Measurements from ENCODE around the gene PCDHGB3.
"Not testable (repeated sequence)": the region's sequence is repeated elsewhere in the genome, so short reads cannot be mapped to it uniquely, and the experiment has no call there.

The PCDHGB3 gene

GRCh38 chr5:141398608-141399007 is 28.6 kb downstream of the PCDHGB3 start:
- Mint-ChIP-seq H3K27ac (no peak overlapping the region), H3K9me3 (peaks cover 15% of the 10 kb centered on the region), H3K27me3 (peaks cover 52% of the 10 kb centered on the region), H3K4me1 (no peaks in the 10 kb centered on the region), H3K4me3 (no peak overlapping the region), H3K36me3 (peaks cover 17% of the 10 kb centered on the region)

GRCh38 chr5:141399555-141400258 is 29.7 kb downstream of the PCDHGB3 start:
- no peaks in the 10 kb centered on the region for H3K4me1 Mint-ChIP-seq
- H3K36me3 Mint-ChIP-seq = peaks cover 16% of the 10 kb centered on the region
- H3K9me3 Mint-ChIP-seq = peaks cover 11% of the 10 kb centered on the region
- peak overlapping the region; percentile 86 for H3K27ac Mint-ChIP-seq
- peaks cover 52% of the 10 kb centered on the region for H3K27me3 Mint-ChIP-seq
- peak overlapping the region; percentile 57 for H3K4me3 Mint-ChIP-seq

- Mint-ChIP-seq H3K4me3 (peak within 1 kb of the TSS; percentile 70), H3K27ac (no peak within 1 kb of the TSS), H3K4me1 (no peaks in the 10 kb centered on the region), H3K27me3 (peaks cover 56% of the 10 kb centered on the region), H3K36me3 (peaks cover 16% of the 10 kb centered on the region), H3K9me3 (peaks cover 11% of the 10 kb centered on the region)
These were observed 32.7 kb downstream of the PCDHGB3 start, which contains the start of gene PCDHGA9 for GRCh38 chr5:141402553-141403243. TSS of gene PCDHGA9 (plus strand) at chr5:141402778. CDS start at chr5:141402953, 175 bp downstream.

GRCh38 chr5:141403387-141403786 is 33.3 kb downstream of the PCDHGB3 start:
- Mint-ChIP-seq H3K27ac (no peak overlapping the region), H3K9me3 (peaks cover 16% of the 10 kb centered on the region), H3K36me3 (peaks cover 19% of the 10 kb centered on the region), H3K4me1 (no peaks in the 10 kb centered on the region), H3K27me3 (peaks cover 59% of the 10 kb centered on the region), H3K4me3 (no peak overlapping the region)

GRCh38 chr5:141407790-141408505 is 37.9 kb downstream of the PCDHGB3 start, which contains the start of gene PCDHGB6:
TSS of gene PCDHGB6 (plus strand) at chr5:141408021. CDS start at chr5:141408203, 182 bp downstream.
- peaks cover 20% of the 10 kb centered on the region for H3K36me3 Mint-ChIP-seq
- H3K4me3 Mint-ChIP-seq = peak within 1 kb of the TSS; percentile 74
- not testable (repeated sequence) for H3K4me1 Mint-ChIP-seq, H3K27ac Mint-ChIP-seq
- peaks cover 59% of the 10 kb centered on the region for H3K27me3 Mint-ChIP-seq
- peaks cover 21% of the 10 kb centered on the region for H3K9me3 Mint-ChIP-seq

- peaks cover 59% of the 10 kb centered on the region for H3K27me3 Mint-ChIP-seq
- peaks cover 22% of the 10 kb centered on the region for H3K36me3 Mint-ChIP-seq
- no peak overlapping the region for H3K27ac Mint-ChIP-seq
- peaks cover 17% of the 10 kb centered on the region for H3K9me3 Mint-ChIP-seq
- peaks cover 18% of the 10 kb centered on the region for H3K4me1 Mint-ChIP-seq
- peak overlapping the region; percentile 52 for H3K4me3 Mint-ChIP-seq
These were observed 39.7 kb downstream of the PCDHGB3 start for GRCh38 chr5:141409598-141410306.

- H3K9me3 Mint-ChIP-seq = peaks cover 17% of the 10 kb centered on the region
- peaks cover 18% of the 10 kb centered on the region for H3K4me1 Mint-ChIP-seq
- no peak overlapping the region for H3K4me3 Mint-ChIP-seq
- peaks cover 22% of the 10 kb centered on the region for H3K36me3 Mint-ChIP-seq
- peaks cover 56% of the 10 kb centered on the region for H3K27me3 Mint-ChIP-seq
- H3K27ac Mint-ChIP-seq = no peak overlapping the region
These were observed 41.5 kb downstream of the PCDHGB3 start for GRCh38 chr5:141411575-141411974.

- Mint-ChIP-seq H3K4me1 (peaks cover 18% of the 10 kb centered on the region), H3K9me3 (peaks cover 20% of the 10 kb centered on the region), H3K27ac (peak within 1 kb of the TSS; percentile 33)
These were observed 43.0 kb downstream of the PCDHGB3 start, which contains the start of gene PCDHGA10 for GRCh38 chr5:141412854-141413539. TSS of gene PCDHGA10 (plus strand) at chr5:141412987. CDS start at chr5:141413176, 189 bp downstream.

GRCh38 chr5:141413540-141414069 is 43.6 kb downstream of the PCDHGB3 start:
- H3K4me3 Mint-ChIP-seq = peak overlapping the region; percentile 90
- H3K27ac Mint-ChIP-seq = peak overlapping the region; percentile 33
- H3K9me3 Mint-ChIP-seq = peaks cover 21% of the 10 kb centered on the region
- peaks cover 25% of the 10 kb centered on the region for H3K36me3 Mint-ChIP-seq
- H3K4me1 Mint-ChIP-seq = peaks cover 18% of the 10 kb centered on the region
- peaks cover 56% of the 10 kb centered on the region for H3K27me3 Mint-ChIP-seq

More at GRCh38 chr5:141412854-141413539, 43.0 kb downstream of the PCDHGB3 start, which contains the start of gene PCDHGA10:
- H3K36me3 Mint-ChIP-seq = peaks cover 23% of the 10 kb centered on the region
- H3K4me3 Mint-ChIP-seq = peak within 1 kb of the TSS; percentile 90
- H3K27me3 Mint-ChIP-seq = peaks cover 55% of the 10 kb centered on the region

- Mint-ChIP-seq H3K36me3 (peaks cover 24% of the 10 kb centered on the region), H3K4me3 (peak overlapping the region; percentile 9), H3K27me3 (peaks cover 52% of the 10 kb centered on the region), H3K27ac (peak overlapping the region; percentile 25), H3K4me1 (peaks cover 18% of the 10 kb centered on the region), H3K9me3 (peaks cover 18% of the 10 kb centered on the region)
These were observed 44.7 kb downstream of the PCDHGB3 start for GRCh38 chr5:141414548-141415274.

GRCh38 chr5:141415275-141415618 is 45.2 kb downstream of the PCDHGB3 start:
- Mint-ChIP-seq H3K9me3 (peaks cover 15% of the 10 kb centered on the region), H3K27me3 (peaks cover 52% of the 10 kb centered on the region), H3K36me3 (peaks cover 25% of the 10 kb centered on the region), H3K4me1 (peaks cover 17% of the 10 kb centered on the region), H3K4me3 (peak overlapping the region; percentile 44)
- H3K27ac Mint-ChIP-seq = not testable (repeated sequence)

- H3K36me3 Mint-ChIP-seq = peaks cover 31% of the 10 kb centered on the region
- peaks cover 15% of the 10 kb centered on the region for H3K4me1 Mint-ChIP-seq
- H3K27ac Mint-ChIP-seq = peak within 1 kb of the TSS; percentile 41
- peaks cover 20% of the 10 kb centered on the region for H3K9me3 Mint-ChIP-seq
- H3K27me3 Mint-ChIP-seq = peaks cover 60% of the 10 kb centered on the region
- peak within 1 kb of the TSS; percentile 44 for H3K4me3 Mint-ChIP-seq
These were observed 47.6 kb downstream of the PCDHGB3 start, which contains the start of gene PCDHGB7 for GRCh38 chr5:141417494-141418172. TSS of gene PCDHGB7 (plus strand) at chr5:141417677. CDS start at chr5:141417860, 183 bp downstream.

Data from activated naive CD4-positive, alpha-beta T cell treated with anti-CD3 and anti-CD28 coated beads, Interleukin-2, amount 50 U/mL, for 24 hours (primary cell).